GM21526 (cell line): ENCODE data around the gene FLG2.

ENCODE experiments used
- ATAC-seq: cut with Tn5 transposase; IDR thresholded peaks from one replicate; pipeline ENCODE4 v1.9.1; 2021; ENCODE audit warnings: moderate library complexity; ENCODE audit not compliant: unreplicated experiment, low FRiP score

The FLG2 gene

DNA sequence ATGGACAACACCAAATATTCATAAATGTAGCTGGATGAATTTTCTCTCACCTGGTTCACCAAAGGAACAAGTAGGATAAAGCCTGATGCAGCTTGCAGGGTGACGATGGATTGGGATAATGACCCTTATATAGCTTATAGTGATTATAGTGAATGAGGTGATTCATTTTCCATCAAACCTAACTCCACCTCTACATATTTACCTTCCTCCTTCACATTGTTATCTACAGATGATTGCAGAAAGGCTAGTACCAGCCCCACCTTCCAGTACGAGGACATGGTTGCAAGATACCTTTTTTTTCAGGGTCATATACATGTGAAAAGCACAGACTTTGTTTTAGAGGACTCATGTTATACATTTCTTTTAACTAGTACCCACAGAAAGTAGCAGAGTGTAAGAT is at the start of gene FLG2:
FLG2 (minus strand) TSS at position 101 of the 400 bp plus-strand sequence. CDS start 1,122 bp downstream, outside the sequence.
- ATAC-seq: no peak

GRCh38 chr1:152408664-152409063 is 48.9 kb upstream of the FLG2 start:
- ATAC-seq: no peak

GRCh38 chr1:152398812-152399698 is 39.2 kb upstream of the FLG2 start:
- ATAC-seq: no peak

- ATAC-seq: no peak
Observed at GRCh38 chr1:152397474-152397873, 37.7 kb upstream of the FLG2 start.

GRCh38 chr1:152394151-152394550 is 34.3 kb upstream of the FLG2 start:
- ATAC-seq: no peak

GRCh38 chr1:152392909-152393308 is 33.1 kb upstream of the FLG2 start:
- no peak for ATAC-seq

DNA sequence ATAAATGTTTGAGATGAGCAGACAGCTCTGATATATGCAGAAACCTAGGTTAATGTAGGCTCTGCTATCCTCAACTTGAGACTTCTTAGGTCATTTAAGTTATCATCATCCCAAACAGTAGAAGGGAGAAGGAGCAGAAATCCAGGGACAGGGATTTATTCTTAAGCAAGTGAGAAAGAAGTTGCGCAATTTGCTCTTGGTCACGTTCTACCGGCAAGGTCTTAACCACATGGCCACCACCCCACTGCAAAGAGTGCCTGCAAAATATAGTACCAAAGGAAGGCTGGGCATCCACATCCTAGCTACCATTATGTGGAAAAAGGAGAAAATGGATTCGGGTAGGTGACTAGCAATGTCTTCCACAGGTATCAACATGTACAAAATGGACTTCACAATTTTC is 29.1 kb upstream of the FLG2 start:
- ATAC-seq: no peak

DNA sequence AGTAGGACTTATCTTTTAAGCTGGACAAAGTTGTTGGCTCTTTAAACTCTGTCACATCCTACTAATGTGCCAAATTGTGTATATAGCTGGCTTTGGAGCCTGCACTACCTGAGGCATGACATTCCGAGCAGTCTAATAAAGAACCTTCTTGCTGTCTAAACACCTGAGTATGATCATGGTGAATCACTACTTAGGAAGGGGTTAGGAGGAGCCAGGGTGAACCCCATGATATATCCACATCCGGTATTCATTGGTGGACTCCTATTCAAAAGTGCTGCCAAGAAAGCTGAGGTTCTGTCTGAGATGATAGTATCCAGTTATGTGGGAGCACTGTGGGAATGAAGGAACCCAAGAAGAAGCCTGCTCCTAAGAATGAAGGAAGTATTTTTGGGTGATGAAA is 27.1 kb upstream of the FLG2 start:
- ATAC-seq: no peak

DNA sequence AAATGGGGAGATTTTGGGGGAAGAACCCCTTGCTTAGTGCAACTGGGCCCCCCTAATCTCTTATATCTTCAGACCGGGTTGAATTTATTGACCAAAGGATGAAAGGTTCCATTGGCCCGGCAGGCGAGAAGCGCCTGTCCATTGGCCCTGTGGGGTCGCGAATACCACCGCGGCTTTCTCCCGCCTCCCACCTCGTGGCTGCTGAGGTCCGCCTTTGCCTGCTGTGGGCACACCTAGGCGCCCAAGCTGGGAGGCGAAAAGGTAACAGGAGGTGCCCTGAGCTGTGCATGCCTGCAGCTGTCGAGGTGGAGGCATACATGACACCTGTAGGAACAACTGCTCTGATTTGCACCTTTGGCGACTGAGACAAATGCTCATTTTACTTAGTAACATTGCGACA is 21.1 kb upstream of the FLG2 start:
- no peak for ATAC-seq

DNA sequence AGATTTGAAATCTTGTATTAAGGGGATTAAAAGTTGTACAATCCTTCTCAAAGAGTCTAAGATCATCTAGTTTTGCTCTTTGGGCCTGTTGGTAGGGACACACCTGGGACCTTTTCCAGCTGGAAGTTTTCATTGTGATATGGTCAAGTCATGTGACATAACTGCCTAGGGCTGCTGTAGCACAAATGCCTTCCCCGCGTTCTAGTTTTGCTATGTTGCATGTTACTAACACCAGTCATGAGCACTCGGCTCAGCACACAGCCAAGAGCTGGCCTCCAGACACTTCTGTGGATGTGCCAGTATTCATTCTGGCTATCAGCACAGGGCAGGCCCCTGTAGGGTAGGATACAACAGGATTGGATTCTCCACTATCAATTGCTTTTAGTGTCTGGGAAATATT is 14.6 kb upstream of the FLG2 start:
- ATAC-seq: no peak

GRCh38 chr1:152372672-152373071 is 12.9 kb upstream of the FLG2 start:
- ATAC-seq: no peak

DNA sequence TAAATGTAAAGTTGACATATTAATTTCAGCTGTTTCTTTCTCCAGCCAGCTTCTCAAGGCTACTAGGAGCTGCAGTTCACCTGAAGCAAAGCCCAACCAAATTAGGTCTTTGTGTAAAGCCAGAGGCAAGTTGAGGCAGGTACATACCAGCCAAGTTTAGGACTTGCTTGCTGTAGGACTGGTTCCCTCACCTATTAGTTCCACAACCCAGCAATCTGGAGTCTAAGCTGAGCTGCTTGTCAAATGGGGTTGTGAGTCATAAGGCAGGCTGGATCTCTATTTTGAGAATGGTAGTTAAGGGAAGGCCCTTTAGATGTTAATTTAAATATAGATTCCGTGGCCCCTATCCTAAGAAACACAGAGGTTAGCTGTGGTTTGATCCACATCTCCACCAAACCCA is 7.6 kb upstream of the FLG2 start:
- ATAC-seq: no peak

DNA sequence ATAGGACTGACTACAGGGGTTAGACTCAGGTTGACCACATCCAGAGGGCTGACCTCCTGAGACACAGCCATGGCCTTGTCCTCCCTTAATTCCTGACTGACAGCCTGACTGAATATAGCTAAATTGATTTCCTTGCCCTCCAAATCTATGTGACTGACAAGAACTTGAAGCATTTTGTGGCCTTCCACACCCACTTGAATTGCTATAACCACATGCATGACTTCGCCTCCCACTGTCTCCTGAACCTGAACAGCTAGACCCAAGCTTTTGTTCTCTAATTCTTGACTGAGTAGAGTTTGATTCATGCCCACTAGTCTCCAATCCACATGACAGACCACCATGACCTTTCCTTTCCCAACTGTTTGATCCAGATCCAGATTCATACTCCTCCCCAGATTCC is 3.1 kb downstream of the FLG2 start:
- no peak for ATAC-seq

DNA sequence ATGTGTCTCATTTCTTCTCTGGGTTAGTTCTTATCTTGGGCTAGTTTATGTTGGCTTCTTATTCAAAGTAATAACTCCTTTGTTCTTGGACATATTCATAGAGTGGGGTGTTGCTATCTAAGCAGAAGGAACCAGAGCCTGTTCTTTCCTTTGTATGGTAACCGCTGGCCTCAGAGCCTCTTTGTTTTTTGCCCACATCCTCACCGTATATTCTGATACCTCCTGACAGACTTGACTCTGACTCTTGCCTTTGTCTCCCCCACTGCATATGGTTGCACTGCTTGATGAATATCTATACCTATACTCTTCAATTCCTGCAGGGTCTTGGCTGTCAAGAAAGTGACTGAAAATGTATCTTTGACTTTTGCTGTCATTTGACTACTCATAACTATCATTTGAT is 10.2 kb downstream of the FLG2 start:
- ATAC-seq: no peak

DNA sequence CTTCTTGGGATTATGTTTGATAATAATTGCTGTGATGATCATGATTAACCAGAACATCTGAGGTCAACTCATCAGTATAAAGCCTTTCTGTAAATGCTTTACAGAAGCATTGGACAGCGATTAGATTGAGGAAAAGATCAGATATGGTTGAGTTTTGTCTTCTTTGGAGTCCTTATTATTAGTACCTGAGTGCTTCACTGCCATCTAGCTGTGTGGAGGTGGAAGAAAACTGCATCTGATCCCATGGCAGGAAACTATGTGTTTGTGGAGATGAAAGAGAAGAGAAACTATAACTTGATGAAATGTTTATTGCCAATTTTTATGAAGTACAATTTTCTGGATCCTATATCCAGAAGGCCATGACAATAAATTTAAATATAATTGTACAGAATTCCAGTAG is 11.4 kb downstream of the FLG2 start:
- no peak for ATAC-seq

GRCh38 chr1:152347116-152347728 is 12.6 kb downstream of the FLG2 start:
- no peak for ATAC-seq

DNA sequence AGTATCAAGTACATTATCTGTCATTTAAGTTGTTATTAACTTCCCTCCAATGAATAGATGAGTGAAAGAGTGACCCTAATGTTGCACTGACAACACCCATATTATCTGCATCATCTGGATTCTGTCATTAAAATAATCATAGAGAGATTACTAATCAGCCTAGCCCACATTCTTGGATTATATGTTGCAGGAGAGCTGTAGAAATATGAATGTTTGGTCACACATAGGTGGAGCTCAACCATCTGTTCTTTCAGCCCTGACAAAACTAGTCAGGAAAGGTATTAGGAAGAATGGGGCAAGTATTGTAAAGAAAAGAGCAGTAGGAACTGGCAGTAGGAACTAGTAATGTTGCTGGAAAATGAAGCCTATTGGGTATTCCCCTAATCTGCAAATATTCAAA is 15.4 kb downstream of the FLG2 start:
- no peak for ATAC-seq

DNA sequence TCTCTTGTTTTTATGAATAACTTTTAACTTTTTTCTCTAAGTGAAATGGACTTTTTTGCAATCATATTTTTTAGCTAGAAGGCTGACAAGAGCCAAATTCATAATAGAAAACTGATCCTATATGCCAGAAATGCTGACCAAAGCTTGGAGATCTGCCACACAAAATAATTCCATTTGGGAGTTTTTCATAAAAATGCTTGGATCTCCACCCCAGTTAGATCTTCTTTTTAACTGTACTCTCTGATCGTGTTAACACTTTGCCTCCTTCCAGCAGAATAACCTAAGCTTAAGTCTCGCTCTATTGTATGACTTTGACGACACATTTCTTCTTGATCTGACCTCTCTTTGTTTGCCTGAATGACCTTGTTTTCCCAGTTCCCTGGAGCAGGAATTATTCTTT is 16.8 kb downstream of the FLG2 start:
- no peak for ATAC-seq

GRCh38 chr1:152335399-152335798 is 24.4 kb downstream of the FLG2 start:
- no peak for ATAC-seq

GRCh38 chr1:152328801-152329391 is 30.9 kb downstream of the FLG2 start:
- no peak for ATAC-seq

- no peak for ATAC-seq
Observed at GRCh38 chr1:152325111-152325510, 34.7 kb downstream of the FLG2 start, which contains the start of gene FLG. TSS of gene FLG (minus strand) at chr1:152325239. CDS start at chr1:152315456, 9,783 bp downstream.

- ATAC-seq: no peak
Observed at GRCh38 chr1:152313970-152314369, 45.8 kb downstream of the FLG2 start.
